ENCODE measurements around the gene PLEKHA8.

- TF ChIP-seq CTCF (IDR thresholded peaks at IDR 0.05) (no peak), POLR2A (IDR thresholded peaks at IDR 0.05) (no peak)
These were observed 18.0 kb downstream of the PLEKHA8 start for GRCh38 chr7:30046127-30046770.
